ENCODE results near the gene PACRG.

DNA sequence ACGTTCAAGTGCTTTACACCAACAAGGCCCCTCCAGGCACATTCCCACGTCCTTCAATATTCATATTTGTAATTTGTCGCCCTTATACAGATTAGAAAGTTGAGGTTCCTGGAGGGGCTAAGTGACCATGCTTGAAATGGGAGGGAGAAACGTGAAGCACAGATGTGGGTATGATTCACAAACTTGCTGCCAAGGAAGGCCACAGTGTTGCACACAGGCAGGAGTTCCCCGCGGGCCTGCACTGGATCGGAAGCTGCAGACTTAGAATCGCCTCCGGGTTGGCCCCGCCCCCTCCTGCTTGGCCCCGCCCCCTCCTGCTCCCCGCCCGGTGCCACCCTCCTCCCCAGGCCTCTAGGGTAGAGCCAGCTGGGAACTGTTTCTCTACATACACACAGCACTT lies 628.5 kb downstream of the PACRG start:
- TF ChIP-seq TAF1 (IDR thresholded peaks at IDR 0.05; ENCODE audit: low read depth, low read length) (no peak), POLR2A (IDR thresholded peaks at IDR 0.05; ENCODE audit: low read depth, low read length) (no peak), POLR2AphosphoS5 (IDR thresholded peaks at IDR 0.05; ENCODE audit: low read depth, low read length) (no peak)

Data from GM12891 (cell line).